Stimulated activated CD8-positive, alpha-beta memory T cell treated with anti-CD3 and anti-CD28 coated beads, Interleukin-4, amount 100 ng/mL, for 4 hours (primary cell): ENCODE data around the gene NACAD.
"Not testable (repeated sequence)": the region's sequence is repeated elsewhere in the genome, so short reads cannot be mapped to it uniquely, and the experiment has no call there.

Experiments used
- DNase-seq, 2 donors: peaks; one replicate each; pipeline ENCODE4 v3.0.0-alpha.2; 2020; ENCODE audit warnings: low read depth in 2 of 2, low spot score in 1 of 2

NACAD gene

DNA sequence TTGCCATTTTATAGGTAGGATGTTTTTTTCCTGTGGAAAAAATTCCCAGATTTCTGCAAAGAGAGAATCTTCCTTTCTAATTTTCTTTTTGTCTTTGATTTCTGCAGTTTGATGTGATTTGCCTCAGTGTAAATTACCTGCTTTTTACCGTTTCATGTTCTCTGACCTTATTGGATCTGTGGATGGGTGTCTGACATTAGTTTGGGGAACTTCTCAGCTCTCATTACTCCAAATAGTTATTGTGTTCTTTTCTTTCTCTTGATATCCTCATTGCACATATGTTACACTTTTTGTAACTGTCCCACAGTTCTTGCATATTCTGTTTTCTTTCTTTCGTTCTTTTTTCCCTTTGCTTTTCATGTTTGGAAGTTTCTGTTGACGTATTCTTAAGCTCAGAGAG is 28.5 kb downstream of the NACAD start:
- DNase-seq: no peak

DNA sequence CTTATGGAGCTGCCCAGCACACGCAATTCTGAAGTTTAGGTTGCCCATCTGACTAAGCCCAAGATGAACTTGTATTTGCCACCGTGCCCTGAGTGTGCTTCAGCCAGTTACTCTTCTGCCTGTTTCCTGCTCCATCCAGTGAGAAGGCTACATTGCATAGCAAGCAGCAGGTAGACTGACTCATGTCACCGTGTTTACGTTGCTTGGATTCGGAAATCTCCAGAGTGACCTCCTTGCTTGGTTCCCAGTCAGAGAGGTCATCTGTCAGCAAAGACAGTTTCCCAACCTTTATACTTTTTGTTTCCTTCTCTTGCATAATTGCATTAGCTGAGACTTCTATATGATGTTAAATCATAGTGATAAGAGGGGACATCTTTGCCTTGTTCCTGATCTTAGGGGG is 30.9 kb downstream of the NACAD start:
- DNase-seq: no peak

DNA sequence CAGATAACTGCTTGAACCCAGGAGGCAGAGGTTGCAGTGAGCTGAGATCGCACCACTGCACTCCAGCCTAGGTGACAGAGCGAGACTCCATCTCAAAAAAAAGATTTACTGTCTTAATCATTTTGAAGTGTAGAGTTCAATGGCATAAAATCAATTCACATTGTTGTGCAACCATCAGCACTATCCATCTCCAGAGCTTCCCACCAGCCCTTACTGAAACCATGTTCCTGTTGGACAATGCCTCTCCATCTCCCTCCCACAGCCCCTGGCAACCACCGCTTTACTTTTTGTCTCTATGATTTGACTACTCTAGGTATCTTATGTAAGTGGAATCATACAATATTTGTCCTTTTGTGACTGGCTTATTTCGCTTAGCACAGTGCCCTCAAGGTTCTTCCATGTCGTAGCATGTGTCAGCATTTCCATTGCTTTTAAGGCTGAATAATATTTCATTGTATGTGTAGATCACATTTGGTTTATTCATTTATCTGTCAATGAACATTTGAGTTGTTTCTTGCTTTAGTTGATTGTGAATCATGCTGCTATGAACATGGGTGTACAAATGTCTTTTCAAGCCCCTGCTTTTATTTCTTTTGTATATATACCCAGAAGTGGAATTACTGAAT is 33.1 kb downstream of the NACAD start:
- DNase-seq: no peak

DNA sequence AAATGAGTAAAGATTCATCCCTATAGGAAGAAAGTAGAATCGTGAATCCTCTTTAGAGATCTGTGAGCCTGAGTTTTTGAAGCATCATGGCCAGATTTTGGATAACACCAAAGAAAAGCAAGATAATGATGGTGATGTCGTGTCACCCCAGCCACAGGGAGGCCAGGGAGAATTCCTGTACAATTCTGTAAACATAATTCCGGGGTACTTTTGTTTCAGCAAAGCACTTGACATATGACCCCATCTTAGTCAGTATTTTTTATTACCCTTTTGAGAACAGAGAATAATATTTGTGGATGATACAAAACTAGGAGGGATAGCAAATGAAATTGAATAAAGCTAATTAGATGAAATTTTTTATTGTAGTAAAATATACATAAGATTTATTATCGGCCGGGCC is 33.8 kb downstream of the NACAD start:
- no peak for DNase-seq

DNA sequence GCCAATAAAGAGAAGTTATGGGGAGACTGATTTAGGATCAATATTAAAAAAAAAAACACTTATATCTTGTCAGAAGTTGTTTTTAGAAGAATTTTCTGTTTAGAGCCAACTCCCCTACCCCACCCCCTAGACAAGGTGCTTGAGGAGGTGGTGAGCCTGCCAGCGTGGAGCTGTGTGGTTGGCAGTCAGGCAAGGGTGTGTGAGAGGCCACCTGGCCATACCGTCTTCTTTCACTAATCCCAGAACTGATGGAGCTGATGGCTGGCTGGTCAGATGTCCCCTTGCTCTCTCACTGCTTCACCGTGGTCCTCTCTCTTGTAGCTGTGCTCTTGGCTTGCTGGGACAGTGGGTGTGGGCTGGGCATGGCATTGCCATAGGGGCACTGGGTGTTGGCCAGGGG is 34.3 kb downstream of the NACAD start:
- DNase-seq: no peak

DNA sequence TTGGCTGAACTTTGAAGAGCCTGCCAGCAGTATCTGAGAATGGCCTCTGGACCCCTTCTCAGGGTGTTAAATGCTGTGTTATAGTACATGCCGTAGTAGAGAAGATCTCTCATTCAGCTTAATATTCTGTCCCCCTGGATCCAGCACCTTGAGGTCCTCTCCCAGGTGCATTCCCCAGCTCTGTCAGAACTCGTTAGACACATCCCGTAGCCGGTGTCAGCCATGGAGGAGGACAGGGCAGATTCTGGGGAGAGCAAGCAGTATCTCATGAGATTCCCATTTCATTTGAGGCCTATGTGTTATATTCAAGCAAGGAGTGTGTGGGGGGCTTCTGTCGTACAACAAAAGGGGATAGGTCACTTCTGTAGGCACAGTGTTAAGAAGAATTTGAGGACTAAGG is 34.8 kb downstream of the NACAD start:
- no peak for DNase-seq

DNA sequence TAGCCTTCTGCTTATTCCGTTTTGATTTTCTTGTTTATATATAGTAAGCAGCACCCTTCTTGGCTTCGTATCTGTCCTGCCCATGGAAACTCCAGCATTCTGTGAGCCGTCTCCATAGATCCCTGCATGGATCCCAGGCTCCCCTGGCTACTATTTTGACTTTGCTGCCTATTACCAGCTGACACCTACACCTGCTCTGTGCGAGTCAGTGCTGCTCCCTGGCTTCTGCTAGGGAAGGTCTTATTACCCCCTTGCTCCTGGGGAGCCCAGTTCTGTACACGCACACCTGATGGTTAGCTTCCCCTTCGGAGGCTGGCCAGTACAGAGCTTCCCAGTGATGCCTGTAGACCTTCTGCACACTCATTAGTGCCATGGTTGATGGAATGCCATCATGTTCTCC is 35.4 kb downstream of the NACAD start:
- DNase-seq: no peak

DNA sequence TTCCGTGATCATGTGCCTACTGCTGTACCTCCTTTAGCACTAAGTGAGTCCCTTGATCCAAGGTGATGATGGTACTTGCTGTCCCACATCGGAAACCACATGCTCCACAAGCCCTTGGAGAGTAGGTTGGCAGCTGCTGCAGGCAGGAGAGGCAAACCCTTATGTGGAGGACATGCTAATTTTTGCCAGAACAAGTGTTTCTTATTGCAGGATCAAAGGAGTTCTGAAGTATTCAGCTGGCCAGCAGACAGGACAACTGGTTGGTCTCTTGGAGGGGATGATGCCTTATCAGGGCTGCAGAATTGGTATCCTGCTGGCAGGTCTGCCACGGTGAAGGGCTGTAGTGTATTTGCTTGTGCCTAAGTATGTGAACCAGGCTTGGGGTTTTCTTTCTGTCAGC is 36.8 kb downstream of the NACAD start:
- no peak for DNase-seq

DNA sequence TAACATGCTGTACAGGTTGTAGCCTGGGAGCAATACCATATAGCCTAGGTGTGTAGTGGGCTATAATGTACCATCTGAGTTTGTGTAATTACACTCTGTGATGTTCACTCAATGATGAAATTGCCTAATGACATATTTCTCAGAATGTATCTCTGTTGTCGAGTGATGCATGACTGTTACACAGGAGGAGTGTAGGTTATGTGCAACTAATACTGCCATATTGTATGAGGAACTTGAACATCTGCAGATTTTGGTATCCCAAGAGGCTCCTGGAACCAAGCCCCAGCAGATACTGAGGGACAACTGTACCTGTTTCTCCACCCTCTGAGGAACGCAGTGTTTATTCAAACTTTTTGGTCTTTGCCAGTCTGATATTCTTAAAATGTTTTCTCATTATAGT is 38.6 kb downstream of the NACAD start:
- DNase-seq: no peak

DNA sequence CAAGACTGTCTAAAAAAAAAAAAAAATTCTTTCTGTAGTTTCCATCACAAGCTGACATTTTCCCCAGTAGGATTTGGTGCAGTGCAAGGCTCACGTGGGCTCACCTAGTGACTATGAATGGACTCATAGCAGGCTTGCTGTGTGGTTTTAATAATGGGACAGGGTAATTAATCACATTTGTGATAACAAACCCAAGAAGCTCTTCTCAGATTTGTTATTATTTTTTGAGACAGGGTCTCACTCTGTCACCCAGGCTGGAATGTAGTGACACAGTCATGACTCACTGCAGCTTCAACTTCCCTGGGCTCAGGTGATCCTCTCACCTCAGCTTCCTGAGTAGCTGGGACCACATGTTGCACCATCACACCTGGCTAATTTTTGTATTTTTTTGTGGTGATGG is 40.0 kb downstream of the NACAD start:
- no peak for DNase-seq

DNA sequence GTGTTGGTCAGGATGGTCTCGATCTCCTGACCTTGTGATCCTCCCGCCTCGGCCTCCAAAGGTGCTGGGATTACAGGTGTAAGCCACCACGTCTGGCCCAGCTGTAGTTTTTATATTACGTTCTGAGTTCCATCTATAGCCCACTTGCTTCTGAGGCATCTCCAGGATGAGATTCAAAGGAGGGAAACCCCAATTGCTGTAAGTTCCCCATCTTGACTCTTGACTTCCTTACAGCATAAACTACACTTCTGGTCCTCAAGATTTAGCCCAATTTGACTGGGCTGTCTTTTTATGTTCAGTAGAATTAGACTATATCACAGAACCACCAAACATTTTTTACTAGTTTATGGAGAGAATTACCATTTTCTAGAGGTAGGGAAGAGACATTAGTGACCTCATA is 44.4 kb downstream of the NACAD start:
- DNase-seq: no peak

DNA sequence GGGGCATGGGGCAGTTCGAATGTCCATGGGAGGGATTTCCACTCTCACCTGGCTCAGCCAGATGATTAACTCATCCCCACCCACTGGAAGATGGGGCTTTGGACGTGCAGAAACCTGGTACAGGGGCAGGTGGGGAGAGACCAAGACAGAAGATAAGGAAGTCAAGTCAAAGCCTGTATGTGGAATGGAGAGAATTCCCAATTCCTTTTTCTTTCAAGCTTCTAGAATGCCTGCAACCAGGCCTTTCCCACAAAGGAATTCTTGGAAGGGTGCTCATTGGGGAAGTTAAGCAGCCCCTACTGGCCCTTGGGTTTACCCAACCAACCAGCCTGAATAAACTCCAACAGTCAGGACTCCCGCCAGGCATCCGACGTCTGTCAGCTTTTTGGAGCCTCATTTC is 49.7 kb downstream of the NACAD start:
- DNase-seq: no peak

DNA sequence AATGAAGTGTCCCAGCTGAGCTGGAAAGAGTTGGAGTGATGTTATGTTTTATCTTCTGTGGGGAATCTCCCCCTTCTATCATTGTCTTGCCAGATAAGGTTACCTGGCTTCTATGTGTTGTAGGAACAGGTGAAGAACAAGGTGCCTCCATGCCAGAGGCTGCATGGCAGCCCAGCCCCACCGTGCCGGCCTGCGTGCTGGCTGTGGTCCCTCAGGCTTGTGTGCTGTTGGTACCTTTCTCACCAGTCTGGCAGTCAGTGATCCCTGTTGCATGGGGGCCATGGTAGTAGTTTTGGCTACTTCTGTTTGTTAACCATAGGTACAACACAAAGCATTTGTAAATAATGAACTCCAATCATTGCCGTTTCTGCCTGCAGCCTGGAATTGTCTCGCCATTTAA is 50.9 kb downstream of the NACAD start:
- DNase-seq: no peak

DNA sequence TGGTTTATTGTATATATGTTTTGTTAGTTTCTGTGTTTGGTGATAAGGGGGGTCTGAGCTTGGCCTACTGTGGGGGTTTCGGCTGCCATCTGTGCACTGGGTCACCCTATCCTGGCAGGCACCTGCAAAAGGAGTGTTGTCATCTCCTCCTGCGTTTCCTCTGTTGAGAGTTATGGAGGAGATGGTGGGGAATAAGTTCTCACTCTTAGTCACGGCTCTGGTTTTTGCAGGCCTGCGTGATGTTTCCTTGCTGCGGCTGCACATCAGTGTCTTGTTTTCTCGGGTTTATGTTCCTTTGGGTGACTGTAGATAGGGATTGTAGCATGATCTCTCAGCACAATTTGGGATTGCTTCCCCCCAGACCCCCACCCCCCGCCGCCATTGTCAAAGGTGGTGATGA is 52.0 kb downstream of the NACAD start:
- no peak for DNase-seq

DNA sequence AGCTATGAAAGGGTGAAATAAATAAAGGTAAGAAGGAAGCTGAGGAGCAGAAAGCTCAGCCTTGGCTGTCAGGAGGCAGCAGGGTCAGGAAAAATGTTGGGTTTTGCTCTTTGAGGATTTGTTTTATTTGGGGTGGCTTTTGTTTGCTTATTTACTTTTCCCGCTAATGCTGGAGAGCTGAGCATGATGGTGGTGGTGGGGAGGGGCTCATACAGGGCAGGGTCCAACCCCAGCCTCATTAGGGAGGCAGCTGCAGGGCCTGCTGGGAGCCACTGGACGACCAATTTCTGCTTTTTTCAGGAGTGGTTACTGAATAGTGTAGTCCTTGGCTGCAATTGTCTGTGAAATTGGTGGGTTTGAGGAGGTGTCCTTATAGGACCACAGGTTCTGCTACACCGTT is 52.5 kb downstream of the NACAD start:
- no peak for DNase-seq

DNA sequence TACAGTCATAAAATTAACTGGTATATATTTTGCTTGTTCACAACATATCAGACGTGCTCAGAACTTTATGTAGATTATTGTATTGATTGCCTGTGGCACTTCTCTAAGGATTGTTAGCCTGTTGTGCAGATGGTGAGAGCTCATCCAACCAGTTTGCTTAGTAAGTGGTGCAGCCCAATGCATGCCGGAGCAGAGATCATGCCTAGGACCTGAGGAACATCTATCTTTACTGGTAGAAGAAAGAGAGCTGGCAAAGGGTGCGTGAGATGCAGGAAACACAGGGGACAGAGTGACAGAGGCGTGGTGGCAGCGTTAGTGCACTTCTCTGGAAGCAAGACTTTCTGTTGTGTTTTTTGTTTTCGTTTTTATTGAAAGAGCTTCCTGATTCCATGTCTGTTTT is 52.9 kb downstream of the NACAD start:
- no peak for DNase-seq

DNA sequence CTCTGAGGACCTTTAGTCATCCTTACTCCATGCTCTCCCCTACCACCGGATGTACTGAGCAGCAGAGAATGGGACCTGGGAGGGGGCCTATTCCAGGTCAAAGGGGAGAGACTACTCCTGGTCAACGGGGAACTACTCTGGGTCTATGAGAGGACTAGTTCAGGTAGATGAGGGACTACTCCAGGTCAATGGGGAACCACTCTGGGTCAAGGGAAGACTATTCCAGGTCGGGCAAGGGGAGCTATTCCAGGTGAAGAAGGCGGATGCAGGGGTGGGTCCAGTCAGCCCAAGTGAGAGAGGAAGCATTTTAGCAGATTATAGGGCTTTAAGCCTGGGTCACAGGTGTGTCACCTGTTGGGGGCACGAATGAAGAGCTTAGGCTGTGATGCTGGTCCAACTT is 53.4 kb downstream of the NACAD start:
- no peak for DNase-seq

DNA sequence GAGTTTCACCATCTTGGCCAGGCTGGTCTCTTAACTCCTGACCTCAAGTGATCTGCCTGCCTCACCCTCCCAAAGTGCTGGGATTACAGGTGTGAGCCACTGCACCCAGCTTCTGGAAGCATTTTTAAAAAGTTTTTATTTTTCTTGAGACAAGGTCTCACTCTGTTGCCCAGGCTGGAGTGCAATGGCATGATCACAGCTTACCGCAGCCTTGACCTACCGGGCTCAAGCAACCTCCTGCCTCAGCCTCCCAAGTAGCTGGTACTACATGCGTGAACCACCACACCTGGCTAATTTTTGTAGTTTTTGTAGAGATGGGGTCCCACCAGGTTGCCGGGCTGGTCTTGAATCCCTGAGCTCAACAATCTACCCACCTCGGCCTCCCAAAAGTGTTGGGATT is 54.1 kb downstream of the NACAD start:
- DNase-seq: not testable (repeated sequence)

DNA sequence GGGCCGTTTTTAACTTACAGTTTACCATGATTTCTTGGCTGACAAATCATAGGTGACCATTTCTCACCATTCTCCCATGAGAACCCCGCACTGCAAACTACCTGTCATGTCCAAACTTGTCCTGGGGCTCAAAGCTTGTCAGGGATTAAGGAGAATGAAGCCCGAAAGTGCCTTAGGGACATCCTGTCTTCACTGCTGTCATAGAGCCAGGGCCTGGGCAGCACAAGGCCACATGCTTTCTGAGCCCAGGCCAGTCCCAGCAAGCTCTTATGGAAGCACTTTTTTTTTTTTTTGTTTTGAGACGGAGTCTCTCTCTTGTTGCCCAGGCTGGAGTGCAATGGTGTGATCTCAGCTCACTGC is 54.9 kb downstream of the NACAD start:
- DNase-seq: no peak

DNA sequence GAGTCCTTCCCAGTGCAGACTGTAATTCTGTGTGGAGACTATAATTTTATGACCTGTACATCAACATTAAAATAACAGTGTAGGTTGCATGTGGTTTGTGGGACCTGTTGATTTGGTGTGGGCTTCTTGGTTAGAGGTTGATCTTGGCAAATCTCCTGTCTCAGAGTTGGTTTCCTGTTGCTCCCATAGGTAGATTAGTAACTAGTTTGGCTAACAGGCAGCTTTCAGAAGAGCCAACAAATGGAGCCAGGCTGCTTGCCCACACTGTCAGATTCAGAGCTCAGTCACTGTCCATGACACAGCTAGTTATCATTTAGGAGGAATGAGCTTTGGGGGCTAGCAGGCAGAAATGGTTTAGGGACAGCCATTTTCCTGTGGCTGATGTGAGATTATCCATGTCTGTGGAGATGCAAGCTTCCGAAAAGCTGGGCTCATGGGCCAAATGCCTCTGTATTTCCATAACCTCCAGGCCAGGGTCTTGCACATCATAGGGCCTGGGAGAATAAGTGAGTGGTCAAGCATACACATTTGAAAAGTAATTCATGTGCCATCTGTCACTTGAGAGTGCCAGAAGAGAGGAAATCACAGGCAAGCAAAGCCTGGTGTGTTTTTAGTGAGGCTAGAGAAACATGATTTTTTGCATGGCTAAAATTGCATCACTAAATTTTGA is 55.4 kb downstream of the NACAD start:
- no peak for DNase-seq

DNA sequence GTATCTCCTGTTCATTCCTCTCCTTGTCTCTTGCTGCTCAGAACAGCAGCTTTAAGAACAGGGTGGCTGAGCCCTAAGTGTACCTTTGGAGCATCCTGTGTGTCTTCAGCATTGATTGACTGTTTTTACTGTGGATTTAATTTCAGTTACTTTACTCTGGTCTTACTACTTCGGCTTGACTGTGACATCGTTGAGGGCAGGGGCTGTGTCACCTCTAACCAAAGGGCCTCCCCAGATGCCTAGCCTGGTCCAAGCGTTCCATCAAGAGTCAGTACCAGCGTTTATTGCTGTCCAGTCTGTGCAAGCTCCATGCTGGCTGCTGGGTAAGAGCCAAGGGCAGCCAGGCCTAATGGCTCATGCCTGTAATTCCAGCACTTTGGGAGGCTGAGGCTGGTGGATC is 56.3 kb downstream of the NACAD start:
- no peak for DNase-seq

DNA sequence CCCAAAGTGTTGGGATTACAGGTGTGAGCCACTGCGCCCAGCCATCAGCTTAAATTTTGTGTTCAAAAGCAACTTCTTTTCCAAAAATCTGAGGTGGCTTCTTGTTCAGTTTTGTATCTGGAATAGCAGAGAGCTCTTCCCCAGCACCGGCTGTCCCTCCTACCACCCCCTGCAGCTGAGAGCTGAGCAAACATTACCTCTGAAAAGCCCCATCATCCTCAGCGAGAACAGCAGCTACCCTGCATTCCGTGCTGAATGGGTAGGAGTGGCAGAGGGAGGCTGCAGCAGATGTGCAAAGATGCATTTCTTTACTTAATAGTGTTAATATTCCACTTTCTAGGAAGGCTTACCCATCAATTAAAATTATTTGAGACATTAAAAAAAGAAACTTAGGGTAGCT is 56.9 kb downstream of the NACAD start:
- no peak for DNase-seq
